Activated naive CD4-positive, alpha-beta T cell treated with anti-CD3 and anti-CD28 coated beads, Interleukin-2, amount 50 U/mL, for 24 hours (primary cell): Measurements from ENCODE around the gene STOML2.
"Not testable (repeated sequence)": the region's sequence is repeated elsewhere in the genome, so short reads cannot be mapped to it uniquely, and the experiment has no call there.

ENCODE experiments used
- H3K27ac Mint-ChIP-seq: one replicate; pipeline ENCODE4 v1.8.0; 2021; ENCODE audit warnings: mild to moderate bottlenecking, mixed read lengths
- H3K27me3 Mint-ChIP-seq: one replicate; pipeline ENCODE4 v1.8.0; 2021; ENCODE audit warnings: mixed read lengths
- H3K36me3 Mint-ChIP-seq: one replicate; pipeline ENCODE4 v1.8.0; 2021; ENCODE audit warnings: mixed read lengths
- H3K4me1 Mint-ChIP-seq: one replicate; pipeline ENCODE4 v1.8.0; 2021; ENCODE audit warnings: mixed read lengths
- H3K4me3 Mint-ChIP-seq: one replicate; pipeline ENCODE4 v1.8.0; 2021; ENCODE audit warnings: mild to moderate bottlenecking, mixed read lengths
- H3K9me3 Mint-ChIP-seq: one replicate; pipeline ENCODE4 v1.8.0; 2021; ENCODE audit warnings: mixed read lengths

Gene STOML2

GRCh38 chr9:35102769-35103659 lies at the start of gene STOML2:
TSS of gene STOML2 (minus strand) at chr9:35103131. CDS start at chr9:35103094, 37 bp downstream.
- peaks cover 31% of the 10 kb centered on the region for H3K4me1 Mint-ChIP-seq
- H3K9me3 Mint-ChIP-seq = no peaks in the 10 kb centered on the region
- H3K27me3 Mint-ChIP-seq = no peaks in the 10 kb centered on the region
- H3K27ac Mint-ChIP-seq = peak within 1 kb of the TSS; percentile 95
- H3K36me3 Mint-ChIP-seq = peaks cover 10% of the 10 kb centered on the region
- H3K4me3 Mint-ChIP-seq = peak within 1 kb of the TSS; percentile 99

GRCh38 chr9:35147941-35148563 lies 45.1 kb upstream of the STOML2 start:
- H3K27ac Mint-ChIP-seq, H3K36me3 Mint-ChIP-seq, H3K27me3 Mint-ChIP-seq, H3K4me1 Mint-ChIP-seq, H3K4me3 Mint-ChIP-seq: not testable (repeated sequence)
- peaks cover 11% of the 10 kb centered on the region for H3K9me3 Mint-ChIP-seq

- Mint-ChIP-seq H3K27ac (no peak overlapping the region), H3K27me3 (no peaks in the 10 kb centered on the region), H3K9me3 (no peaks in the 10 kb centered on the region), H3K4me3 (no peak overlapping the region), H3K36me3 (no peaks in the 10 kb centered on the region), H3K4me1 (no peaks in the 10 kb centered on the region)
Measured at GRCh38 chr9:35142037-35142436, 39.1 kb upstream of the STOML2 start.

- Mint-ChIP-seq H3K27me3 (no peaks in the 10 kb centered on the region), H3K9me3 (no peaks in the 10 kb centered on the region), H3K4me3 (no peak overlapping the region), H3K4me1 (no peaks in the 10 kb centered on the region), H3K27ac (no peak overlapping the region), H3K36me3 (no peaks in the 10 kb centered on the region)
Measured at GRCh38 chr9:35140093-35140492, 37.2 kb upstream of the STOML2 start.

GRCh38 chr9:35136866-35137265 lies 33.9 kb upstream of the STOML2 start:
- Mint-ChIP-seq H3K27me3 (no peaks in the 10 kb centered on the region), H3K4me3 (no peak overlapping the region), H3K36me3 (peaks cover under 1% of the 10 kb centered on the region), H3K9me3 (peaks cover 2% of the 10 kb centered on the region), H3K4me1 (no peaks in the 10 kb centered on the region), H3K27ac (no peak overlapping the region)

GRCh38 chr9:35135988-35136387 lies 33.1 kb upstream of the STOML2 start:
- Mint-ChIP-seq H3K27me3 (no peaks in the 10 kb centered on the region), H3K4me1 (no peaks in the 10 kb centered on the region), H3K9me3 (peaks cover 5% of the 10 kb centered on the region), H3K4me3 (no peak overlapping the region), H3K27ac (no peak overlapping the region), H3K36me3 (peaks cover 2% of the 10 kb centered on the region)

- peaks cover 2% of the 10 kb centered on the region for H3K36me3 Mint-ChIP-seq
- H3K4me1 Mint-ChIP-seq = no peaks in the 10 kb centered on the region
- no peak overlapping the region for H3K27ac Mint-ChIP-seq
- H3K27me3 Mint-ChIP-seq = no peaks in the 10 kb centered on the region
- H3K9me3 Mint-ChIP-seq = peaks cover 5% of the 10 kb centered on the region
- no peak overlapping the region for H3K4me3 Mint-ChIP-seq
Measured at GRCh38 chr9:35134920-35135319, 32.0 kb upstream of the STOML2 start.

GRCh38 chr9:35116898-35117551 lies 14.1 kb upstream of the STOML2 start:
- no peaks in the 10 kb centered on the region for H3K27me3 Mint-ChIP-seq
- no peaks in the 10 kb centered on the region for H3K36me3 Mint-ChIP-seq
- H3K4me3 Mint-ChIP-seq = peak overlapping the region; percentile 92
- no peaks in the 10 kb centered on the region for H3K9me3 Mint-ChIP-seq
- peaks cover 43% of the 10 kb centered on the region for H3K4me1 Mint-ChIP-seq
- H3K27ac Mint-ChIP-seq = peak overlapping the region; percentile 71

- Mint-ChIP-seq H3K36me3 (no peaks in the 10 kb centered on the region), H3K27me3 (no peaks in the 10 kb centered on the region), H3K27ac (peak overlapping the region; percentile 71), H3K4me3 (peak overlapping the region; percentile 92), H3K9me3 (no peaks in the 10 kb centered on the region), H3K4me1 (peaks cover 48% of the 10 kb centered on the region)
Measured at GRCh38 chr9:35116539-35116897, 13.6 kb upstream of the STOML2 start.

- H3K27ac Mint-ChIP-seq = peak within 1 kb of the TSS; percentile 95
- H3K4me3 Mint-ChIP-seq = peak within 1 kb of the TSS; percentile 92
- H3K36me3 Mint-ChIP-seq = no peaks in the 10 kb centered on the region
- peaks cover 51% of the 10 kb centered on the region for H3K4me1 Mint-ChIP-seq
- H3K27me3 Mint-ChIP-seq = no peaks in the 10 kb centered on the region
- H3K9me3 Mint-ChIP-seq = no peaks in the 10 kb centered on the region
Measured at GRCh38 chr9:35115680-35116538, 13.0 kb upstream of the STOML2 start, which contains the start of gene ATOSB. TSS of gene ATOSB (minus strand) at chr9:35115862. CDS start at chr9:35108274, 7,588 bp downstream.

- no peaks in the 10 kb centered on the region for H3K36me3 Mint-ChIP-seq
- no peaks in the 10 kb centered on the region for H3K9me3 Mint-ChIP-seq
- H3K4me1 Mint-ChIP-seq = peaks cover 59% of the 10 kb centered on the region
- peak overlapping the region; percentile 95 for H3K27ac Mint-ChIP-seq
- no peaks in the 10 kb centered on the region for H3K27me3 Mint-ChIP-seq
- peak overlapping the region; percentile 92 for H3K4me3 Mint-ChIP-seq
Measured at GRCh38 chr9:35114840-35115628, 12.1 kb upstream of the STOML2 start.

- Mint-ChIP-seq H3K4me3 (peak overlapping the region; percentile 92), H3K27me3 (no peaks in the 10 kb centered on the region), H3K9me3 (no peaks in the 10 kb centered on the region), H3K4me1 (peaks cover 66% of the 10 kb centered on the region), H3K27ac (peak overlapping the region; percentile 95), H3K36me3 (no peaks in the 10 kb centered on the region)
Measured at GRCh38 chr9:35114113-35114839, 11.3 kb upstream of the STOML2 start.

GRCh38 chr9:35112257-35113020 lies 9.5 kb upstream of the STOML2 start:
- Mint-ChIP-seq H3K4me1 (peaks cover 66% of the 10 kb centered on the region), H3K27me3 (no peaks in the 10 kb centered on the region), H3K9me3 (no peaks in the 10 kb centered on the region), H3K4me3 (peak overlapping the region; percentile 80), H3K36me3 (no peaks in the 10 kb centered on the region), H3K27ac (peak overlapping the region; percentile 94)
